Posterior cingulate gyrus (tissue), 11 donors: ENCODE data around the gene CNPY3.
"Not testable (repeated sequence)": the region's sequence is repeated elsewhere in the genome, so short reads cannot be mapped to it uniquely, and the experiment has no call there.

Experiments
- DNase-seq, 10 donors: peaks; one replicate each; pipeline versions ENCODE4 v3.0.0 to v3.0.0-alpha.2; 2020 to 2021; ENCODE audit warnings: mixed read lengths in 3 of 10
- intact Hi-C: fragments of 100-400 bp; cut with DNase I; formaldehyde crosslinking; loops from one replicate; pipeline ENCODE4 v1.15.1; 2023

CNPY3 gene

GRCh38 chr6:42928986-42929820, at the start of gene CNPY3:
Gene CNPY3 (plus strand): TSS chr6:42929480. CDS start chr6:42929571, 91 bp downstream.
- intact Hi-C loops = no loop called here
- DNase-seq = peak; percentile 83 to 99 (median 93)

DNA sequence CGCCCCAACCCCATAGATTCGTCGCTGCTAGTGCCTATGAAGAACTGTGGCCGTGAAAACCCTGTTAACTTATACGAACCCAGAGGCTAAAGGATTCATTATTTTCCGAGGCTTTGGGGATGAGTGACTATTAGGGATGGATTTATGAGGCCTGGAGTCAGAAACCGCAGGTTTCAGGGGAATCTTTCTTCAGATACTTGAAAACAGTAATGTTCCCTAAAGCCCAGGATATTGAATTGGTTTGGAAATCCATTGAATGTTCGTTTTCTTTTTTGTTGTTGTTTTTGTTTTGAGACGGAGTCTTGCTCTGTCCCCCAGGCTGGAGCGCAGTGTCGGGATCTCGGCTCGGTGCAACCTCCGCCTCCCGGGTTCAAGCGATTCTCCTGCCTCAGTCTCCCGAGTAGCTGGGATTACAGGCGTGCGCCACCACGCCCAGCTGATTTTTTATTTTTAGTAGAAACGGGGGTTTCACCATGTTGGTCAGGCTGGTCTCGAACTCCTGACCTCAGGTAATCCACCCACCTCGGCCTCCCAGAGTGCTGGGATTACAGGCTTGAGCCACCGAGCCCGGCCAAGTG, 49.0 kb upstream of the CNPY3 start:
- peak in 1 of 10 donors; percentile 68 for DNase-seq
- intact Hi-C loops = not testable (repeated sequence)

- DNase-seq, intact Hi-C loops: not testable (repeated sequence)
These were observed 48.4 kb upstream of the CNPY3 start for GRCh38 chr6:42880871-42881270.

DNA sequence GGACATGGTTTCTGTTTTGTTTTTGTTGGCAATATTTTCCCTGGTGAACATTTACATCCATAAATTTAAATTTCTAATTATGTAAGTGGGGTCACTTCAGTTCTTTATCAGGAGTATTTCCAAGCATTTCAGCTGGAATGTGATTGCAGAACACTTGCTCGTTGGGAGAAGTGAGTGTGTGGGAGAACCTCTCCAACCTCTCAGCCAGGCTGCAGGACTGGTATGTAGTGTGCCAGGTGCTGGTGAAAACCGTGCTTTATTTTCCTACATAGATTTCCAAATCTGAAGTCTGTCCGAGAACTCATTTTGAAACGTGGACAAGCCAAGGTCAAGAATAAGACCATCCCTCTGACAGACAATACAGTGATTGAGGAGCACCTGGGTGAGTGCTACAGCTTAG, 43.6 kb upstream of the CNPY3 start:
- intact Hi-C loops = no loop called here
- no peak for DNase-seq

GRCh38 chr6:42888201-42888600, 41.1 kb upstream of the CNPY3 start:
- intact Hi-C loops, DNase-seq: not testable (repeated sequence)

GRCh38 chr6:42889815-42890214, 39.5 kb upstream of the CNPY3 start:
- DNase-seq = no peak
- intact Hi-C loops = loop anchor here (10.0 kb wide), 1 partner anchor 105 kb away; the partner anchor contains the start of gene BICRAL

- intact Hi-C loops = loop anchor here (10.0 kb wide), 1 partner anchor 106 kb away; the partner anchor contains the start of gene BICRAL
- DNase-seq = peak; percentile 87 to 99 (median 94)
These were observed 38.7 kb upstream of the CNPY3 start for GRCh38 chr6:42890311-42891198.

- no peak for DNase-seq
- intact Hi-C loops = loop anchor here (10.0 kb wide), 1 partner anchor 106 kb away; the partner anchor contains the start of gene BICRAL
These were observed 38.0 kb upstream of the CNPY3 start for GRCh38 chr6:42891199-42891722.

DNA sequence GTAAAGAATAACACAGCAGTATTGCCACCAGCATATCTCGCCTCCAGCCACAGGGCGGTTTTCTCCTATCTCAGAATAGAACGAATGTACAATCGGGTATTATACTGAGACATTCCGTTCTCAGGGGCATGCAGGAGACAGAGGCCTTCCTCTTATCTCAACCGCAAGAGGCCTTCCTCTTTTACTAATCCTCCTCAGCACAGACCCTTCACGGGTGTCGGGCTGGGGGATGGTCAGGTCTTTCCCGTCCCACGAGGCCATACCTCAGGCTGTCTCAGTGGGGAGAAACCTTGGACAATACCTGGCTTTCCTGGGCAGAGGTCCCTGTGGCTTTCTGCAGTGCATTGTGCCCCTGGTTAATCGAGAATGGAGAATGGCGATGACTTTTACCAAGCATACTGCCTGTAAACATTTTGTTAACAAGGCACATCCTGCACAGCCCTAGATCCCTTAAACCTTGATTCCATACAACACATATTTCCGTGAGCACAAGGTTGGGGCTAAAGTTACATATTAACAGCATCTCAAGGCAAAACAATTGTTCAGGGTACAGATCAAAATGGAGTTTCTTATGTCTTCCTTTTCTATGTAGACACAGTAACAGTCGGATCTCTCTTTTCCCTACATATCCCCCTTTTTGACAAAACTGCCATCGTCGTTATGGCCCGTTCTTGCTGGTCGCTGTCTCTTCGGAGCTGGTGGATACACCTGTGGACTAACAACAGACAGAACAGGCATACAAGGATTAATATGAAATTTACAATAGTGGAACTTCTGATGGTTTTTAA, 35.0 kb upstream of the CNPY3 start:
- intact Hi-C loops = loop anchor here (10.0 kb wide), 1 partner anchor 109 kb away; the partner anchor contains the start of gene BICRAL
- peak in 1 of 10 donors; percentile 5 for DNase-seq

DNA sequence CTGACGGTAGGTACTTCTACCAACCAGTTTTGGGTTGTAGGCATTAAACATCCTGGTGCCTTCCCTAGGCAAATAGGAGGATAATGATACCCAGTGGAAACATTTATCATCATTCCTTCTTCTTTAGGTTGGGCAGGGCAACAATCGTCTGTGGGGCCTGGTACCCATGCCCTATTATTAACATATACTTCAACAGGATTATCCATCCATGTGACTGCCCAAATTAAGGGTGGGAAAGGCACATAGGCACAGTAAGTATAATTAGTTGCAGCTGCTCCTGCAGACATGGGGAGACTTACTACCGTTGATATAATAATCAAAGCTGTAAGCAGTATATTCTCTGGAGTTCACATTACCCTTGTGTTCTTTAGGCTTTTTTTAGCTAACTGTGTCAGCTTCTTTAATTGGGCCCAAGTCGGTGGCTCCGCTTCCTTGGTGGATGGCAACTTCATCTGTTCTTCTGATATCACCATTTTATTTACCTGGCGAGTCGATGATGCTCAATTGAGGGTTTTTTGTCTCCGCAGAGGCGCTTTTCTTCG, 33.0 kb upstream of the CNPY3 start:
- DNase-seq = no peak
- intact Hi-C loops = loop anchor here (5.0 to 10.0 kb wide), 2 partner anchors 111 to 234 kb away; partner anchors contain the start of gene BICRAL

- intact Hi-C loops = loop anchor here (5.0 to 10.0 kb wide), 2 partner anchors 114 to 237 kb away; partner anchors contain the start of gene BICRAL
- DNase-seq = peak in 7 of 10 donors; percentile 52 to 90 (median 67)
These were observed 30.4 kb upstream of the CNPY3 start for GRCh38 chr6:42898891-42899361.

DNA sequence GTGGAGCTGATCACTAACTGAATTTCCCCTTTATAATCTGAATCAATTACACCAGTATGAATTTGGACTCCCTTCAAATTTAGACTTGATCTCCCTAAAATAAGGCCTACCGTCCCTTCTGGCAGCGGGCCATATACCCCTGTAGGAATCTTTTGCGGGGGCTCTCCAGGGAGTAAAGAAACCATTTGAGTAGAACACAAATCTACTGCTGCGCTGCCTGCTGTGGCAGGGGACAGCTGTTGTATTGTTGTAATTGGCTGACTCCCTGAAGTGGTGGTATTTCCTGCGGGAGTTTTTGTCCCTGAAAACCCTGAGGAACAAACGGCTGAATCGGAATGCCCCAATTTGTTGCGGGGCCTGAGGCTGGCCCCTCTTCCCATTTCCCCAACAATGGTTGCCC, 29.4 kb upstream of the CNPY3 start:
- no peak for DNase-seq
- intact Hi-C loops = loop anchor here (5.0 to 10.0 kb wide), 2 partner anchors 115 to 238 kb away; partner anchors contain the start of gene BICRAL

DNA sequence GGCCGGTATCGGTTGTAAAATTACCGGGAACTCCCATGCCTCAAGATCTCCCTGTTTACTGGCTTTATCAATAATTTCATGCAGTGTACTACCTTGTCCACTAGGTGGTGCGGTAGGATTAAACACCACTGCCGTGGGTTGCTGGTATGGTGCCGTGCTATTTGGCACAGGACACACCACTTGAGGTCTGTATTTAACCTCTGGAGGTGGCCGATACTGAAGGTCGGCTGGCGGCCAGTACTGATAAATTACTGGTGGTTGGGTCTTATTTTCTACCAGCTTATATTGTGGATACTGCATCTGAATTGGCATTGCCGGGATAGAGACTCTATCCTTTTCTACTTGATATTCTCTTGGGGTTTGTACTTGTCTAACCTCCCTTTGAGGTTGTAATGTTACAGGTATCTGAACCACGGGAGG, 27.7 kb upstream of the CNPY3 start:
- intact Hi-C loops = loop anchor here (1.0 kb wide), 1 partner anchor 242 kb away; no protein-coding TSS in a partner anchor
- DNase-seq = peak in 8 of 10 donors; percentile 53 to 94 (median 68)

- DNase-seq, intact Hi-C loops: not testable (repeated sequence)
These were observed 26.6 kb upstream of the CNPY3 start for GRCh38 chr6:42902429-42903263.

DNA sequence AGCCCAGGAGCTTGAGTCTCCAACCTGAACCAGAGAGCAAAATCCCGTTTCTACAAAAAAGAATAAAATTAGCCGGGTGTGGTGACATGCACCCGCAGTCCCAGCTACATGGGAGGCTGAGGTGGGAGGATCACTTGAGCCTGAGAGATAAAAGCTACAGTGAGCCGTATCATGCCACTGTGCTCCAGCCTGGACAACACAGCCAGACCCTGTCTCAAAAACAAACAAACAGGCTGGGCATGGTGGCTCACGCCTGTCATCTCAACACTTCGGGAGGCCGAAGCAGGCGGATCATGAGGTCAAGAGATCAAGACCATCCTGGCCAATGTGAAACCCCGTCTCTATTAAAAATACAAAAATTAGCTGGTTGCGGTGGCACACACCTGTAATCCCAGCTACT, 24.8 kb upstream of the CNPY3 start:
- intact Hi-C loops = no loop called here
- DNase-seq = no peak

GRCh38 chr6:42907336-42907735, 21.9 kb upstream of the CNPY3 start:
- intact Hi-C loops = no loop called here

DNA sequence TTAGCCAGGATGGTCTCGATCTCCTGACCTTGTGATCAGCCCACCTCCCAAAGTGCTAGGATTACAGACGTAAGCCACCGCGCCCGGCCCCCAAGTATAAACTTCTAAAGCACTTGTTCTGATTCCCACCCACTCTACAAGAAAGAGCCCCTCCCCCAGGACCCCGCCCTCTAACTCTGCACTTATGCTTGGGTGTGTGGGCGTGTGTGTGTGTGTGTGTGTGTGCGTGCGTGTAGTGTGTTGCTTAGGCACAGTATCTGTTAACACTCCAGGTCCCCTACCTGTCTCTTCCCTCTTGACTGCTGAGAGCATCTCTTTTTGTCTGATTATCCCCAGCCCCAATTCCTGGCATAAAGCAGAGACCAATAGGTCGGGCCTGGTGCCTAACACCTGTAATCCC, 19.4 kb upstream of the CNPY3 start:
- no peak for DNase-seq
- intact Hi-C loops = no loop called here

More at GRCh38 chr6:42907336-42907735, 21.9 kb upstream of the CNPY3 start:
- DNase-seq = no peak
